Astrocyte (in vitro differentiated cells and primary cell): ENCODE measurements around the gene PCSK1. TPM values are rescaled to one million over a fixed set of nuclear protein-coding genes. Genes with fewer than 3 reads are reported as not detected.

Source experiments
- DNase-seq: peaks from one replicate; pipeline ENCODE4 v3.0.0-alpha.2; 2010; ENCODE audit warnings: low read depth
- FAIRE-seq: peaks from 2 replicates; lab custom pipeline; 2011; peaks lifted over from hg19 to GRCh38; lab: Jason Lieb, UNC
- H2AFZ ChIP-seq: 2 replicates; pipeline ENCODE4 v1.6.0; 2012; ENCODE audit warnings: low read depth, low read length, inconsistent platforms
- H3K27ac ChIP-seq: 2 replicates; pipeline ENCODE4 v1.5.1; 2011; ENCODE audit warnings: low read depth, low read length, inconsistent platforms
- H3K27me3 ChIP-seq: 2 replicates; pipeline ENCODE4 v1.6.0; 2011; ENCODE audit warnings: low read length, inconsistent platforms; ENCODE audit not compliant: insufficient read depth
- H3K36me3 ChIP-seq: 2 replicates; pipeline ENCODE4 v1.5.1; 2011; ENCODE audit warnings: low read length, inconsistent platforms; ENCODE audit not compliant: insufficient read depth
- H3K4me1 ChIP-seq: 2 replicates; pipeline ENCODE4 v1.5.1; 2011; ENCODE audit warnings: low read length, inconsistent platforms; ENCODE audit not compliant: insufficient read depth
- H3K4me2 ChIP-seq: 2 replicates; pipeline ENCODE4 v1.6.0; 2012; ENCODE audit warnings: low read length, inconsistent platforms
- H3K4me3 ChIP-seq: 2 replicates; pipeline ENCODE4 v1.5.1; 2011; ENCODE audit warnings: low read depth, mild to moderate bottlenecking, low read length, inconsistent platforms; ENCODE audit not compliant: insufficient read depth
- H3K79me2 ChIP-seq: 2 replicates; pipeline ENCODE4 v1.6.0; 2012; ENCODE audit warnings: mild to moderate bottlenecking, low read length, inconsistent platforms; ENCODE audit not compliant: insufficient read depth
- H3K9ac ChIP-seq: 2 replicates; pipeline ENCODE4 v1.6.0; 2012; ENCODE audit warnings: mild to moderate bottlenecking, low read length, inconsistent platforms
- H3K9me3 ChIP-seq: 2 replicates; pipeline ENCODE4 v1.5.1; 2012; ENCODE audit warnings: low read depth, mild to moderate bottlenecking, low read length, inconsistent platforms; ENCODE audit not compliant: insufficient read depth
- H4K20me1 ChIP-seq: 2 replicates; pipeline ENCODE4 v1.6.0; 2012; ENCODE audit warnings: low read length, inconsistent platforms; ENCODE audit not compliant: insufficient read depth
- H3K27ac Mint-ChIP-seq: one replicate; pipeline ENCODE4 v1.8.0; 2021; ENCODE audit warnings: mild to moderate bottlenecking, mixed read lengths; ENCODE audit not compliant: unreplicated experiment
- H3K27me3 Mint-ChIP-seq: one replicate; pipeline ENCODE4 v1.8.0; 2021; ENCODE audit warnings: low read depth, mixed read lengths; ENCODE audit not compliant: unreplicated experiment
- H3K36me3 Mint-ChIP-seq: one replicate; pipeline ENCODE4 v1.8.0; 2021; ENCODE audit warnings: low read depth, mixed read lengths; ENCODE audit not compliant: unreplicated experiment
- H3K4me1 Mint-ChIP-seq: one replicate; pipeline ENCODE4 v1.8.0; 2021; ENCODE audit warnings: low read depth, mixed read lengths; ENCODE audit not compliant: unreplicated experiment
- H3K4me3 Mint-ChIP-seq: one replicate; pipeline ENCODE4 v1.8.0; 2021; ENCODE audit warnings: mild to moderate bottlenecking, moderate library complexity, mixed read lengths; ENCODE audit not compliant: unreplicated experiment
- H3K9me3 Mint-ChIP-seq: one replicate; pipeline ENCODE4 v1.8.0; 2021; ENCODE audit warnings: mild to moderate bottlenecking, mixed read lengths; ENCODE audit not compliant: unreplicated experiment
- CTCF ChIP-seq: IDR thresholded peaks from 2 replicates; pipeline ENCODE4 v1.5.1; 2011; ENCODE audit warnings: low read depth, mild to moderate bottlenecking, inconsistent platforms, low read length, moderate library complexity; ENCODE audit not compliant: insufficient read depth
- EZH2 ChIP-seq: IDR thresholded peaks from 2 replicates; pipeline ENCODE4 v1.6.1; 2012; ENCODE audit warnings: mild to moderate bottlenecking, low read length, inconsistent platforms; ENCODE audit not compliant: insufficient read depth
- total RNA-seq: library from RNA; stranded (reverse); gene quantifications from 2 replicates; pipeline ENCODE4 v1.2.1, GENCODE V29; 2021

Gene PCSK1
- total RNA-seq, 1 donor from 2014 or later = 0.18 TPM

DNA sequence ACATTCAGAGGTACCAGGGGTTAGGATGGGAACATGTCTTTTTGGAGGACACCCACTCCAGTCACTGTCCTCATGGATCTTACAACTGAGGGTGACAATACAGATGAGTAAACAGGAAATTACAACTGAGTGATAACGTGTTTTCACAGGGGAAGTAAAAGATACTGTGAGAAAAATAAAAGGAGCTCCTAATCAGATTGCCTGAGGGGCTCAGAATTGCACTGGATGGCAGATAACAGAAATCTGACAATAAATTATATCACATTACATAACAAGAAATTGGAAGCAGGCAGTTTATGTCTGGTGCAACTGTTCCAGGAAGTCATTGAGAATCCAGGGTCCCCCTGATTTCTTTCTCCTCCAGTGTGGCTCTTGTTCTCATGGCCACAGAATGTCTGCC, 40.1 kb upstream of the PCSK1 start:
- no peaks in the 10 kb centered on the region for H3K9me3 ChIP-seq
- no peak overlapping the region for H3K4me3 Mint-ChIP-seq
- no peaks in the 10 kb centered on the region for H3K4me1 ChIP-seq
- no peak overlapping the region for H3K27ac ChIP-seq
- no peak overlapping the region for H3K4me3 ChIP-seq
- no peak for TF ChIP-seq EZH2
- TF ChIP-seq CTCF = no peak
- H2AFZ ChIP-seq = no peak overlapping the region
- H3K36me3 Mint-ChIP-seq = no peaks in the 10 kb centered on the region
- H3K4me1 Mint-ChIP-seq = peaks cover 7% of the 10 kb centered on the region
- FAIRE-seq = no peak
- H3K9me3 Mint-ChIP-seq = no peaks in the 10 kb centered on the region
- H3K27me3 Mint-ChIP-seq = peaks cover 2% of the 10 kb centered on the region
- H3K27ac Mint-ChIP-seq = no peak overlapping the region
- H4K20me1 ChIP-seq = no peaks in the 10 kb centered on the region
- no peak overlapping the region for H3K4me2 ChIP-seq
- no peak overlapping the region for H3K9ac ChIP-seq
- no peaks in the 10 kb centered on the region for H3K79me2 ChIP-seq
- H3K36me3 ChIP-seq = no peaks in the 10 kb centered on the region
- DNase-seq = no peak
- H3K27me3 ChIP-seq = no peaks in the 10 kb centered on the region

DNA sequence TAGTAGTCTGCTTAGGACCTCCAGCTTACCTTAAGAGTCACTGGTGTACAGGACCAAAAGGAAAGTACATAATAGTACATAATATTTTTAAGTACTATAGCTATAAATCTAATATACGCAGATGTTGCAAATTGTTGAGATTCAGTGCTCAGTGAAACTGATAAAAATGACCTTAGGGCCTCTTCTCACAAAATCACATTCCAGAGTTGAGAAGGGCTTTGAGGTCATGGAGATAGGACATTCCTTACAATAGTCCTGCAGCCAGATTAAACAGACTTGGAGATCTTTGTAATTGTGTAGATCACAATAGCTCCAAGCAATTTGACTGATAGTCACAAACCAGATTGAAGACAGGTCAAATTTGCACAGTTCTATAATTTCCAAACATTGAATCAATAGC, 37.7 kb upstream of the PCSK1 start:
- DNase-seq (no peak), FAIRE-seq (no peak)
- Histone ChIP-seq H3K4me3 (no peak overlapping the region), H3K9ac (no peak overlapping the region), H3K9me3 (no peaks in the 10 kb centered on the region), H4K20me1 (no peaks in the 10 kb centered on the region), H3K36me3 (no peaks in the 10 kb centered on the region), H3K4me2 (no peak overlapping the region), H2AFZ (no peak overlapping the region), H3K4me1 (no peaks in the 10 kb centered on the region), H3K27ac (no peak overlapping the region), H3K27me3 (no peaks in the 10 kb centered on the region), H3K79me2 (no peaks in the 10 kb centered on the region)
- Mint-ChIP-seq H3K4me3 (no peak overlapping the region), H3K4me1 (peaks cover 2% of the 10 kb centered on the region), H3K9me3 (no peaks in the 10 kb centered on the region), H3K27ac (no peak overlapping the region), H3K36me3 (no peaks in the 10 kb centered on the region), H3K27me3 (peaks cover 2% of the 10 kb centered on the region)
- TF ChIP-seq CTCF = no peak
- TF ChIP-seq EZH2 = no peak

DNA sequence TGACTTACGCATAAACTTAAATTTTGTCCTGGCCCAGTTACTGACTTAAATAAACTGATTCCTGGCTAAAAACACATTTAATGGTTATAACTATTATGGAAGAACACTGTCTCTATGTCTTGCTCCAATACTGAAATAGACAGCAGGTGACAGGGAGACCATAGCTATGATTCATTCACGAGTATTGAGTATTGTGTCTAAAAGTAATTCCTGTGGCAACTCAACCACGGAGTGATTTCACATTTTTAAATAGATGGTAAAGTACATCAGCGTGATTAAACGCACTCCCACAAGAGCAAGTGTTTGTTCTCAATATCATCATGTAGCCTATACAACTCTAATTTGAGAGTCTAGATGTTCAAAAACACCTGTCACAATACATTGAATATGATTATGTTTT, 35.9 kb upstream of the PCSK1 start:
- H3K9ac ChIP-seq = no peak overlapping the region

More for the DNA sequence above, 35.9 kb upstream of the PCSK1 start:
- Histone ChIP-seq H2AFZ (no peak overlapping the region), H3K4me3 (no peak overlapping the region), H3K9me3 (no peaks in the 10 kb centered on the region), H3K36me3 (no peaks in the 10 kb centered on the region), H3K27ac (no peak overlapping the region), H3K27me3 (no peaks in the 10 kb centered on the region), H4K20me1 (no peaks in the 10 kb centered on the region), H3K79me2 (no peaks in the 10 kb centered on the region), H3K4me1 (no peaks in the 10 kb centered on the region), H3K4me2 (no peak overlapping the region)
- Mint-ChIP-seq H3K9me3 (no peaks in the 10 kb centered on the region), H3K4me3 (no peak overlapping the region), H3K36me3 (no peaks in the 10 kb centered on the region), H3K27me3 (no peaks in the 10 kb centered on the region), H3K4me1 (peaks cover 2% of the 10 kb centered on the region), H3K27ac (no peak overlapping the region)
- TF ChIP-seq CTCF (no peak), EZH2 (no peak)
- FAIRE-seq = no peak
- no peak for DNase-seq
